GM10266 (cell line): Measurements from ENCODE around the gene CALCR.

Experiments used
- DNase-seq: peaks from one replicate; pipeline ENCODE4 v3.0.0; 2012; ENCODE audit errors: extremely low spot score
- CTCF ChIP-seq: IDR thresholded peaks from 2 replicates; pipeline ENCODE4 v1.5.1; 2012; ENCODE audit warnings: mild to moderate bottlenecking, low read depth; ENCODE audit not compliant: control insufficient read depth, insufficient read depth; ENCODE audit errors: missing control alignments

CALCR gene

GRCh38 chr7:93574269-93574645 is 267 bp downstream of the CALCR start:
- TF ChIP-seq CTCF = no peak
- DNase-seq = no peak

DNA sequence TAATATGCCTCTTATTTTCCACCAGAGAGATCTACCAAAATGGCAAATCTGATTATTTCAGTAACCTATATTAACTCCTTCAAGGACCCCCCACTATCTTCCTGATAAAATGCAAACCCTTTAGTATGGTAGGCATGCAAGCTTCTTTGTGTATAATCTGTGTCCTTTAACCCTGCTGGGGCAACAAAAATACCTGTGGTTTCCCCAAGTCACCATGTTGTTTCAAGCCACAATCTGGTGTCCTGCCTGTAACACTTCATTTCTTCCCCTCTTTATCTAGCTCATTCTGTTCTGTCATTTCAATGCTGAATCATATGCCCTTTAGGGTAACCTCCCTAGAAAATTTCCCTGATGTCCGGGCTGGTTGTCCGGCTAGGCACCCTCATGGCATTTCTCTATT is 5.3 kb downstream of the CALCR start:
- no peak for DNase-seq
- TF ChIP-seq CTCF = no peak

DNA sequence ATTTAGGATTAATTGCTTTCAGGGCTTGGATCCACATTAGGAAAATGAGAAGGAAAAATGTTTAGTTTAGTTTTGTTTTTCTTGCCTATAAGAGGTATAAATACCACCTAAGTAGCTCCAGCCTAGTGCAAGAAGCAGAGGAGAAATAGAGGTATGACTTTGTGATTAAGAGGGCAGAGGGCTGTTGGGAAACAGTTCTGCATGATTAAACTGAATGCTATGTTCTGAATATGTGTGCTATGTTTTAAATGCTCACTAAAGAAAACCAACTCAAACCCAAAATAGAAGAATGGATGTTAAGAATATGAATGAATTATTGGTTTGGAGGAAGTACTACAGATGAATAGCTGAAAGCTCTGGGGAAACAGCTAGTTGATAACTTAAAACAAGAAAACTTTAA is 7.6 kb downstream of the CALCR start:
- no peak for DNase-seq
- no peak for TF ChIP-seq CTCF

GRCh38 chr7:93563584-93563983 is 10.9 kb downstream of the CALCR start:
- DNase-seq = no peak
- TF ChIP-seq CTCF = no peak

- no peak for TF ChIP-seq CTCF
- DNase-seq = no peak
These were observed 11.6 kb downstream of the CALCR start for GRCh38 chr7:93562936-93563335.

DNA sequence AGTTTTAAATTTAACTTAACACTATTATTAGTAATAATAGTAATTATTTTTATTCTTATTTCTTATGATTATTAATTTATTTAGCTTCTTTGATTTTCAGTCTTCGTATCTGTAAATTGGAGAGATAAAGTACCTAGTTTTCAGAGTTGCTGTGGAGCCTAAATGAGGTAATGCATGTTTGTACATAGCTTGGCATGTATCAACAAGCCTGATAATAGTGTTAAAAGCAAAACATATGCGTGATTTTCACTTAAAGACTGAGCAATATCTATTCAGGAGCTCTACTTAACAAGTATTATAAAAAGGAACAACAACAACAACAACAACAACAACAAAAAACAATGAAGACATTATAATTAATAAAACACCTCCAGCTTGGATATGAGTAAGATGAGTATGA is 12.4 kb downstream of the CALCR start:
- DNase-seq = no peak
- TF ChIP-seq CTCF = no peak

DNA sequence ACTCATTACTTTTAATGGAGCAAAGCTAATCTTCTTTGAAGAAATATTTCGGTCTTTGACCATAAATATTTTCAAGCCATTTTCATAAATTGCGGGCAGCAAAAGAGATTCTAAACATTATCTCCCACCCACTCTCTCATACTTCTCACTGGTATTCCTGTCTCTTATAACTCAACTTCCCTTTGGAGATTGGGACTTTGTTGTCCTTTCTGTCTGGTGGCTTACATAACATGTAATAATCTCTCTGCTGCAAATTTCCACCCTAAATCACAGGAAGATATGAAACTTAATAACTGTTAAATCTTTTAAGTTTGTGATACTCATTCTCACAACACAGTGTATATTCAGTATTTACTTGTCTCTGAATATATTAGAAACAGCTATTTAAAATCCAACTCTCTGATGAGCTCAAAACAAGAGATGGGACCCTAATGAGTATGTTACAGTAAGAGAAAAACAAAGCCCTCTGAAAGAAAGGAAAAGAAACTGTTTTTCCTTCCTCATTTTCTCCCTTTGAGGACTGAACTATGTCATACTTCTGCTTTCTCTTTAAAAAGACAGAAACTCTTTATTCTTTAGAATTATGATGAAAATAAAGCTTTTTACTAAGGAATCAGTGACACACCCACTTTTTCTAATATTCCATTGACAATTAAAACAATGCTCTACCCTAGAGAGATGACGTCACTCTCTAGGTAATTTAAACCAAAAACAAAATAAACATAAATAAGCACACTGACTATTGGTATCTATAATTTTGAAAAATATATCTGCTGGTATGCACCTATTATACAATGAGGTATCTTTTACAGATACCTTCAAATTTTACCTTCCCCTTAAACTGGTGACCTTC is 14.7 kb downstream of the CALCR start:
- TF ChIP-seq CTCF = no peak
- no peak for DNase-seq
